HG03378 (cell line): Measurements from ENCODE around the gene NFIB.

Experiments used
- ATAC-seq: cut with Tn5 transposase; IDR thresholded peaks from one replicate; pipeline ENCODE4 v1.9.1; 2021; ENCODE audit warnings: mild to moderate bottlenecking, moderate library complexity; ENCODE audit not compliant: unreplicated experiment

NFIB gene

GRCh38 chr9:14158916-14159315 lies 155.0 kb downstream of the NFIB start:
- no peak for ATAC-seq

GRCh38 chr9:14158136-14158813 lies 155.7 kb downstream of the NFIB start:
- no peak for ATAC-seq

GRCh38 chr9:14157191-14157590 lies 156.8 kb downstream of the NFIB start:
- ATAC-seq: no peak

- ATAC-seq: peak; percentile 96
Measured at GRCh38 chr9:14156046-14156445, 157.9 kb downstream of the NFIB start.

- ATAC-seq: no peak
Measured at GRCh38 chr9:14155237-14155636, 158.7 kb downstream of the NFIB start.

GRCh38 chr9:14153310-14153720 lies 160.6 kb downstream of the NFIB start:
- ATAC-seq: no peak

GRCh38 chr9:14151451-14151850 lies 162.5 kb downstream of the NFIB start:
- no peak for ATAC-seq

- no peak for ATAC-seq
Measured at GRCh38 chr9:14148501-14149103, 165.3 kb downstream of the NFIB start.

- ATAC-seq: no peak
Measured at GRCh38 chr9:14147738-14148137, 166.2 kb downstream of the NFIB start.

GRCh38 chr9:14146201-14146874 lies 167.6 kb downstream of the NFIB start:
- ATAC-seq: no peak

- ATAC-seq: no peak
Measured at GRCh38 chr9:14144215-14144614, 169.7 kb downstream of the NFIB start.

GRCh38 chr9:14141699-14142098 lies 172.2 kb downstream of the NFIB start:
- ATAC-seq: no peak

- ATAC-seq: no peak
Measured at GRCh38 chr9:14140096-14140697, 173.7 kb downstream of the NFIB start.

GRCh38 chr9:14139287-14139686 lies 174.7 kb downstream of the NFIB start:
- ATAC-seq: no peak

- no peak for ATAC-seq
Measured at GRCh38 chr9:14136646-14137370, 177.1 kb downstream of the NFIB start.

- no peak for ATAC-seq
Measured at GRCh38 chr9:14136047-14136635, 177.8 kb downstream of the NFIB start.

- no peak for ATAC-seq
Measured at GRCh38 chr9:14135421-14135820, 178.5 kb downstream of the NFIB start.

- ATAC-seq: no peak
Measured at GRCh38 chr9:14133394-14133793, 180.5 kb downstream of the NFIB start.

- ATAC-seq: no peak
Measured at GRCh38 chr9:14132775-14133174, 181.2 kb downstream of the NFIB start.

GRCh38 chr9:14131356-14132088 lies 182.4 kb downstream of the NFIB start:
- no peak for ATAC-seq
